ENCODE measurements around the gene LARP6. TPM values are rescaled to one million over a fixed set of nuclear protein-coding genes. Genes with fewer than 3 reads are reported as not detected.
"Not testable (repeated sequence)": the region's sequence is repeated elsewhere in the genome, so short reads cannot be mapped to it uniquely, and the experiment has no call there.

The LARP6 gene
- total RNA-seq, 2 experiments from 2014 or later: not detected

GRCh38 chr15:70831094-70831911 is 22.7 kb downstream of the LARP6 start:
- no peak for DNase-seq
- Mint-ChIP-seq H3K9me3 (no peaks in the 10 kb centered on the region), H3K4me1 (peaks cover 2% of the 10 kb centered on the region), H3K36me3 (no peaks in the 10 kb centered on the region), H3K27me3 (peaks cover 8% of the 10 kb centered on the region), H3K27ac (no peak overlapping the region), H3K4me3 (no peak overlapping the region)
- ATAC-seq (ENCODE audit: low read depth): no peak
- POLR2A ChIA-PET: no interaction called here

- no peak overlapping the region for H3K4me3 Mint-ChIP-seq
- DNase-seq (no peak), ATAC-seq (ENCODE audit: low read depth) (no peak)
- H3K27me3 Mint-ChIP-seq: peaks cover 8% of the 10 kb centered on the region
- H3K36me3 Mint-ChIP-seq: no peaks in the 10 kb centered on the region
- peaks cover 2% of the 10 kb centered on the region for H3K4me1 Mint-ChIP-seq
- H3K27ac Mint-ChIP-seq: no peak overlapping the region
- H3K9me3 Mint-ChIP-seq: no peaks in the 10 kb centered on the region
- POLR2A ChIA-PET: no interaction called here
These were observed 23.3 kb downstream of the LARP6 start for GRCh38 chr15:70830615-70831014.

- POLR2A ChIA-PET: no interaction called here
- Mint-ChIP-seq H3K27ac (no peak overlapping the region), H3K4me1 (peaks cover 3% of the 10 kb centered on the region), H3K27me3 (peaks cover 12% of the 10 kb centered on the region), H3K4me3 (no peak overlapping the region), H3K36me3 (no peaks in the 10 kb centered on the region), H3K9me3 (no peaks in the 10 kb centered on the region)
- DNase-seq: no peak
- no peak for ATAC-seq (ENCODE audit: low read depth)
These were observed 24.4 kb downstream of the LARP6 start for GRCh38 chr15:70829371-70830166.

DNA sequence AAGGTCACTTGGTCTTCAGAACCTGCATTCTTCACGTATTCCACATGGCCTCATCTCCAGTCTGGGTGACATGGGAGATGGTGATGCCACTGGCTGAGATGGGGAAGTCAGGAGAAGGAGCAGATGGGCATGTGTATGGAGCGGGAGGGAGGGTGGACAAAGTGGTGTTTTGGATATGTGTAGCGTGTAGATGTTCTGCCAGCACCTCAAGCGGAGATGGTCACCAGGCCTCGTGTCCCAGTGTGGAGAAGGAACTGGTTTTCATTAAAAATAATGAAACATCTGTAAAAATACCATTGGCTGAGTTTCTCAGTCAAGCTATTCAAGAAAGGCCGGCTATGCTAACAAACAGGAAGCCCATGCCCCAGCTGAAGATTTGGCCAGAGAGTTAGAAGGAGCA is 26.2 kb downstream of the LARP6 start:
- Mint-ChIP-seq H3K4me3 (no peak overlapping the region), H3K9me3 (no peaks in the 10 kb centered on the region), H3K4me1 (peaks cover 3% of the 10 kb centered on the region), H3K27me3 (peaks cover 13% of the 10 kb centered on the region), H3K36me3 (no peaks in the 10 kb centered on the region), H3K27ac (no peak overlapping the region)
- POLR2A ChIA-PET: no interaction called here
- no peak for ATAC-seq (ENCODE audit: low read depth)
- no peak for DNase-seq

- no peaks in the 10 kb centered on the region for H3K9me3 Mint-ChIP-seq
- ATAC-seq (ENCODE audit: low read depth) (no peak), DNase-seq (no peak)
- H3K4me1 Mint-ChIP-seq: peaks cover 3% of the 10 kb centered on the region
- H3K27ac Mint-ChIP-seq: no peak overlapping the region
- H3K4me3 Mint-ChIP-seq: no peak overlapping the region
- no peaks in the 10 kb centered on the region for H3K36me3 Mint-ChIP-seq
- POLR2A ChIA-PET: no interaction called here
- H3K27me3 Mint-ChIP-seq: peaks cover 14% of the 10 kb centered on the region
These were observed 27.3 kb downstream of the LARP6 start for GRCh38 chr15:70826634-70827033.

DNA sequence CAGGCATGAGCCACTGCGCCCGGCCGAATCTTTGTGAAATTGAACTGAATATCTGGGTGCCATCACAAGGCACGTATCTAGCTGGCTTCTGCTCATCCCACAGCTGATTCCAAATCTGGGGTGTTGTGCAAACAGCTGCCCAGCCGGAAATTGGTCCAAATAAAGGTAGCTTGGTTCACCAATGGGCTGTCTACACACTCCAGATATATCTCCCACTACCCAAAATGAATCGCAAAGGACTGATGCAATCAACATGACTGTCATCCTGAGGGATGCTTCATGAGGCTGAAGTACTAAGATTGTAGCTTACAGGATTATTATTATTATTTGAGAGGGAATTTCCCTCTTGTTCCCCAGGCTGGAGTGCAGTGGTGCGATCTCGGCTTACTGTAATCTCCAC is 28.1 kb downstream of the LARP6 start:
- POLR2A ChIA-PET: no interaction called here
- Mint-ChIP-seq H3K4me1 (peaks cover 3% of the 10 kb centered on the region), H3K27me3 (peaks cover 14% of the 10 kb centered on the region), H3K4me3 (no peak overlapping the region), H3K36me3 (no peaks in the 10 kb centered on the region), H3K9me3 (no peaks in the 10 kb centered on the region), H3K27ac (no peak overlapping the region)
- DNase-seq: no peak
- no peak for ATAC-seq (ENCODE audit: low read depth)

GRCh38 chr15:70823196-70823595 is 30.8 kb downstream of the LARP6 start:
- Mint-ChIP-seq H3K4me3 (no peak overlapping the region), H3K27ac (no peak overlapping the region), H3K36me3 (no peaks in the 10 kb centered on the region), H3K4me1 (peaks cover 3% of the 10 kb centered on the region), H3K27me3 (peaks cover 11% of the 10 kb centered on the region), H3K9me3 (no peaks in the 10 kb centered on the region)
- POLR2A ChIA-PET: no interaction called here
- ATAC-seq (ENCODE audit: low read depth) (no peak), DNase-seq (no peak)

- no peak for DNase-seq
- peaks cover 4% of the 10 kb centered on the region for H3K4me1 Mint-ChIP-seq
- no peaks in the 10 kb centered on the region for H3K9me3 Mint-ChIP-seq
- H3K36me3 Mint-ChIP-seq: no peaks in the 10 kb centered on the region
- H3K4me3 Mint-ChIP-seq: no peak overlapping the region
- no peak overlapping the region for H3K27ac Mint-ChIP-seq
- POLR2A ChIA-PET: no interaction called here
- peaks cover 14% of the 10 kb centered on the region for H3K27me3 Mint-ChIP-seq
- ATAC-seq (ENCODE audit: low read depth): no peak
These were observed 33.7 kb downstream of the LARP6 start for GRCh38 chr15:70820214-70820613.

DNA sequence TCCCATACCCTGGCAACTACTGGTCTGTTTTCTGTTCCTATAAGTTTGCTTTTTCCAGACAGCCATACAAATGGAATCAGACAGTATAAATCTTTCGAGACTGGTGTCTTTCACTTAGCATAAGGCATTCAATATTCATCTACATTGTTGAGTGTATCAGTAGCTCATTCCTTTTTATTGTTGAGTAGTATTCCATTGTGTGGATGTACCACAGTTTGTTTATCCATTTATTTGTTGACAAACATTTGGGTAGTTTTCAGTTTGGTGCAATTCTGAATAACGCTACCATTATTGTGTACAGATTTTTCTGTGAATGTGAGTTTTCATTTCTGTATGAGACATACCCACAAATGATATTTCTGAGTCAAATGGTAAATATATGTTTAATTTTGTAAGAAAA is 35.4 kb downstream of the LARP6 start:
- ATAC-seq (ENCODE audit: low read depth): no peak
- Mint-ChIP-seq H3K9me3 (no peaks in the 10 kb centered on the region), H3K4me1 (peaks cover 3% of the 10 kb centered on the region), H3K27me3 (peaks cover 9% of the 10 kb centered on the region), H3K36me3 (no peaks in the 10 kb centered on the region), H3K27ac (no peak overlapping the region), H3K4me3 (no peak overlapping the region)
- POLR2A ChIA-PET: no interaction called here
- DNase-seq: no peak

DNA sequence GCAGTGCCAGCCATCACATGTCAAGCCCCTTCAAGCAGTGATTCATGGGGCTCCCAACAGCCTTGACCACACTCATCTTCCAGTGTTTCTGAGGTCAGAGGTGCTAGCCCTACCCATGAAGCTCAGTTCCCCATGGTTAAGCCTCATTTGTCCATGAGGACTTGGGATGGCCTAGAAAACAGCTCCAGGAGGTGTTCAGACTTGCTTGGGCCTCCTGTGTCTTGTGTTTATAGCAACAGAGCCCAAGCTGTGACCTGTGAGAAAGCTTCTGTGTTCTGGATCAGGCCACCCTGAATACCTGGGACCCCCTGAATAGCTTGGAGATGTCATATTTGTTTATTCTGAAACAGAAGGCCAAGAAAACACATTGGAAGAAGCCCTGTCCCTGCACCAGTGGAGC is 36.7 kb downstream of the LARP6 start:
- H3K27me3 Mint-ChIP-seq: peaks cover 5% of the 10 kb centered on the region
- peaks cover 3% of the 10 kb centered on the region for H3K4me1 Mint-ChIP-seq
- H3K9me3 Mint-ChIP-seq: no peaks in the 10 kb centered on the region
- no peak overlapping the region for H3K27ac Mint-ChIP-seq
- DNase-seq: no peak
- H3K4me3 Mint-ChIP-seq: no peak overlapping the region
- ATAC-seq (ENCODE audit: low read depth): no peak
- POLR2A ChIA-PET: no interaction called here
- no peaks in the 10 kb centered on the region for H3K36me3 Mint-ChIP-seq

GRCh38 chr15:70815604-70816003 is 38.4 kb downstream of the LARP6 start:
- POLR2A ChIA-PET: no interaction called here
- Mint-ChIP-seq H3K4me3 (no peak overlapping the region), H3K9me3 (no peaks in the 10 kb centered on the region)

GRCh38 chr15:70815011-70815410 is 38.9 kb downstream of the LARP6 start:
- DNase-seq; POLR2A ChIA-PET; H3K4me1 Mint-ChIP-seq; H3K4me3 Mint-ChIP-seq; H3K27ac Mint-ChIP-seq; H3K27me3 Mint-ChIP-seq; H3K9me3 Mint-ChIP-seq; ATAC-seq (ENCODE audit: low read depth); H3K36me3 Mint-ChIP-seq: not testable (repeated sequence)

More at GRCh38 chr15:70815604-70816003, 38.4 kb downstream of the LARP6 start:
- H3K4me1 Mint-ChIP-seq: peaks cover 7% of the 10 kb centered on the region
- H3K27me3 Mint-ChIP-seq: peaks cover 7% of the 10 kb centered on the region
- H3K36me3 Mint-ChIP-seq: no peaks in the 10 kb centered on the region
- no peak for ATAC-seq (ENCODE audit: low read depth)
- no peak overlapping the region for H3K27ac Mint-ChIP-seq
- no peak for DNase-seq

DNA sequence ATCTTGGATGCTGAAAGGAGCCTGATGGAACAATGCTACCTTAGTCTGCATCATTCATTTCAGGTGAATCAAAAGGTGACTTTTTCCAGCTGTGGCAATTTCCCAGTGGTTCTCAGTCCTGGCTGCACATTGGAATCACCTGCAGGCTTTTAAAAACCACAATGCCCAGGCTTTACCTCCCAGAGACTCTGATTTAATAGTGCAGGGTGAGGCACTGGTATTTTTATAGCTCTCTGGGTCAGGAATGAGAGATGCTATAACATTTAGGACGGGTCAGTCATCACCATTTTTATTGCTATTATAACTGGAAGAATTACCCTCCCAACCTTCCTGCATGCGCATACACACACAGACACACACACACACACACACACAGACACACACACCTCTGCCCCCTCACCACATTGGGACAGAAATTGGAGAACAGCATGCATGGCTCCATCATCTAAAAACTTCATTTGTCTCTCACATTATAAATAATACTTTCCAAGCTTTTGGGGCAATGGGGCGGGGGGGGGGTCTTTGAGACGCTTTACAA is 41.1 kb downstream of the LARP6 start:
- Mint-ChIP-seq H3K27me3 (peaks cover 10% of the 10 kb centered on the region), H3K36me3 (no peaks in the 10 kb centered on the region), H3K4me1 (peaks cover 7% of the 10 kb centered on the region), H3K27ac (no peak overlapping the region), H3K4me3 (no peak overlapping the region), H3K9me3 (no peaks in the 10 kb centered on the region)
- no peak for DNase-seq
- POLR2A ChIA-PET: no interaction called here
- ATAC-seq (ENCODE audit: low read depth): no peak

Measured in activated naive CD8-positive, alpha-beta T cell treated with anti-CD3 and anti-CD28 coated beads, Interleukin-2, amount 10 ng/mL, durations not matched to agents 7 days and 5 days (primary cell).